HG03575 (cell line): Measurements from ENCODE around the gene TMIGD1.
"Not testable (repeated sequence)": the region's sequence is repeated elsewhere in the genome, so short reads cannot be mapped to it uniquely, and the experiment has no call there.

Experiments
- ATAC-seq: cut with Tn5 transposase; IDR thresholded peaks from one replicate; pipeline ENCODE4 v1.9.1; 2021; ENCODE audit not compliant: unreplicated experiment, insufficient number of reproducible peaks, low FRiP score; ENCODE audit errors: extremely low read depth

TMIGD1 gene

DNA sequence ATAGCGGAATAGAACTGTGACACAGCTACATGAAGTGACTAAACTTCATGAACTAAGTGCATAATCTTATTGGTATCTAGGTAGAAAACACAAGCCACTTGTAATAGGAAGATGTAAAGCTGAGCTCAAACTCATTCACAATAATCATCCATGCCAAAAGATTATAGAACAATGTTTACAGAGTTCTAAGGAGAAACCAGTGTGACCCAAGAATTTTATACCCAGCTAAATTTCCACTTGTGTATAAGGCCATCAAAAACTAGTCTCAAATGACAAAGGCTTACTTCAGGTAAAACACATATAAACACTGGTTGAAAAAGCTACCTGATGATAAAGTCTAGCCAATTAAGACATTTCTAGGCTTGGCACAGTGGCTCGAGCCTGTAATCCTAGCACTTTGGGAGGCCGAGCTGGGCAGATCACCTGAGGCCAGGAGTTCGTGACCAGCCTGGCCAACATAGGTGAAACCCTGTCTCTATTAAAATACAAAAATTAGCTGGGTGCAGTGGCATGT lies 28.0 kb upstream of the TMIGD1 start:
- ATAC-seq: no peak

DNA sequence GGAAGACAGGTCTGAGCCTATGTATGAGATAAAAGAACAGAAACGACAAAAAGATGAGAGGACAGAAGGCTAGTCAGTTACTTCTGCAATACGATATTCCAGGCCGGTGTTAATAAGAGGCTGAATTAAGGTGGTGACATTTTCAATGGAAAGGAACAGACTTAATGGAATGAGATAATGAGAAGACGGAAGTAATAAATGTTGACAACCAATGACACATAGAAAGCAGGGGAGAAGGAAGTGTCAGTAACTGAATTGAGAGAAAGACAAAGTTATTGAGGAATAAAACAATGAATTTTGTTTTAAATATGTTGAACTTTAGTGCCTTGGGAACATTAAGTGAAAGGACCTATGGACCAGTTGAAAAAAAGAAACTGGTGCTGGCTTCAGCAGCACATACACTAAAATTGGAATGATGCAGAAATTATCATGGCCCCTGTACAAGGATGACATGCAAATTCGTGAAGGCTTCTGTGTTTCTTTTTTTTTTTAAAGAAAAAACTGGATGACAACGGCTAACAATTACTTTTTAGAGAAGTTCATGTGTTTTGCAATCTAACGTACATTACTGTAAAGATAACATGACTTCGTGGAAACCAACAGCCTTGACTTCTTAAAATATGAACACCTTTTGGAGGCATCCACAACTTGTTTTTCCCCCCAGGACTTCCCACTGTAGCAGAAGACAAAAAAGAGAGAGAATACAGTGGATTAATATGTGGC lies 26.4 kb upstream of the TMIGD1 start:
- ATAC-seq: no peak

DNA sequence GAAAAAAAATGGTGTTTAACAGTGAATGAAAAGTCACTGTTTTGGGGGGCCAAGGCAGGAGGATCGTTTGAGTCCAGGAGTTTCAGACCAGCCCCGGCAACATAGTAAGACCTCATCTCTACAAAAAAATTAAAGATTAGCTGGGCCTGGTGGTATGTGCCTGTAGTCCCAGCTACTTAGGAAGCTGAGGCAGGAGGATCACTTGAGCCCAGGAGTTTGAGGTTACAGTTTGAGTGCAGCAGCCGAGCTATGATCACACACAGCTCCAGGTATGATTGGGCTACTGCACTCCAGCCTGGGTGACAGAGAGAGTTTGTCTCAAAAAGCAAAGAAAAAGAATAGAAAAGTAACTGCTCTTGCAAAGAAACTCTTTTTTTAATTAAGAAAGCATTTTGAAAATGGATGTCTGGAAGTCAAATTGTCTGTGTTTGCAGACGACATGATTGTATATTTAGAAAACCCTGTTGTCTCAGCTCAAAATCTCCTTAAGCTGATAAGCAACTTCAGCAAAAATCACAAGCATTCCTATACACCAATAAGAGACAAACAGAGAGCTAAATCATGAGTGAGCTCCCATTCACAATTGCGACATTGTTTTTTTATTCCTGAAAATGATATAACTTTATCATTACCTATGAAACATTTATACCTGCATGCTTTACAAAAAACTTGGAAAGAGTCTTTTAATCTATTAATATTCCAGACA lies 24.4 kb upstream of the TMIGD1 start:
- ATAC-seq: no peak

DNA sequence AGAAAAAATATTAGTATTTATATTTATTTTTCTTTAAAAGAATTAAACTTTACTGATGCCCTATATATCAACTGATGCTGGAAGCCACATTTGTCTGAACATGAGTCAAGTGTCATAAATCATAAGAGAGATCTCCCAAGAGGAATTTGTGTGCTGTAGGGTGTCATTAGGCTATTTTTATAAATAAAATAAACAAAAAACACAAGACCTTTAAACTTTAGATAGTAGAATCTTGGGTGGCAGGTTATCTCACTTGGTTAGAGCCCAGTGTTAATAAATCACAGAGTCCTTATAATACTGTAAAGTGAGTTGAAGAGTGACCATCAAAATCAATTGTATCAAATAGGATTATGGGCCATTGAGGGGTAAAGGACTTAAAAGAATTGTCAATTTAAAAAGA lies 23.6 kb upstream of the TMIGD1 start:
- no peak for ATAC-seq

DNA sequence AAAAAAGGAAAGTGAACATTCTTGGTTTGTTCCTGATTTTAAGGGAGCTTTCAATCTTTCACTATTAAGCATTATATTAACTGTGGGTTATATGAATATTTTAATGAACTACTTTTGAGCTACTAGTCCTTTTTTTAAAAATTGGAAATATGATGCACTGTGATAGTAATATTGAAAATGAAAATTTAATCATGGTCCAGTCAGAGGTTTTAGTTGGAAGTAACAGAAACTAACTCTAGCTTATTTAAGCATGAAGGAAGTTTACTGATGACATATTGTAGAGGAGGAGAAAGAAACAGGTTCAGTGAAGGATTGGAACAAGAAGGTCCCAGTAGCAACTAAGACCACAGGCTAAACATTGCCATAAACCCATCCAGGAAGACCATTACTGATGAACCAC lies 20.8 kb upstream of the TMIGD1 start:
- no peak for ATAC-seq

DNA sequence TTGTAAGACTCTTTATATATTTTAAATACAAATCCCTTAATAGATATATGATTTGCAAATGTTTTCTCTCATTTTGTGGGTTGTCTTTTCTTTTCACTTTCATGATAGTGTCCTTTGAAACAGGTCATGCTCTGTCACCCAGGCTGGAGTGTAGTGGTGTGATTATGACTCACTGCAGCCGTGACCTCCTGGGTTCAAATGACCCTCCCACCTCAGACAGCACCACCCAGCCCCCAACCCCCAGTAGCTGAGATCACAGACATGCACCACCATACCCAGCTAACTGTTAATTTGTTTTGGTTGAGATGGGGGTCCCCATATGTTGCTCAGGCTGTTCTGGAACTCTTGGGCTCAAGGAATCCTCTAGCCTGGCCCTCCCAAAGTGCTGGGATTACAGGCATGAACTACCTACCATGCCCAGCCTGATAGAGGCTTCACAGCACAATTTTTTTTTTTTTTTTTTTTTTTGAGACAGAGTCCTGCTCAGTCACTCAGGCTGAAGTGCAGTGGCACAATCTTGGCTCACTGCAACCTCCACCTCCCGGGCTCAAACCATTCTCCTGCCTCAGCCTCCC lies 18.5 kb upstream of the TMIGD1 start:
- no peak for ATAC-seq

DNA sequence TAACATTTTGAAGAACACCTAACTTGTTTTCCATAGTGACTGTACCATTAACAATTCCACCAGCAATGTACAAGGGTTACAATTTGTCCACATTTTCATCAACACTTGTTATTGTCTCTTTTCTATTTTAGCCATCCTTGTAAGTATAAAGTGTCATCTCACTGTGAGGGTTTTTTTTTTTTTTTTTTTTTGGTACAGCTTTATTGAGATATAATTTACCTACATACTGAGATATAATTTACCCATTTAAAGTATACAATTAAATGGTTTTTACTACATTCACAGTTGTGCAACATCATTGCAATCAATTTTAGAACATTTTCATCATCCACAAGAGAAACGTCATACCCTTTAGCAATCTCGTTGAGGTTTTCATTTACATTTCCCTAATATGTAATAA lies 17.9 kb upstream of the TMIGD1 start:
- no peak for ATAC-seq

DNA sequence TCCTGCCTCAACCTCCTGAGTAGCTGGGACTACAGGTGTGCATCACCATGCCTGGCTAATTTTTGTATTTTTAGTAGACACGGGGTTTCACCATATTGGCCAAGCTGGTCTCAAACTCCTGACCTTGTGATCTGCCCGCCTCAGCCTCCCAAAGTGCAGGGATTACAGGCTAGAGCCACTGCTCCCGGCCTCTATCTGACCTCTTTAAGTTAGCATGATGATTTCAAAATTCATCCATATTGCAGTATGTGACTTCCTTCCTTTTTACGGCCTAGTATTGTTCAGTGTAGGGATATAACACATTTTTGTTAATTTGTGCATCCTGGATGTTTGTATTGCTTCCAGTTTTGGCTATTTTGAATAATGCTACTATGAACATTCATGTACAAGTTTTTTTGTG lies 17.4 kb upstream of the TMIGD1 start:
- ATAC-seq: not testable (repeated sequence)

DNA sequence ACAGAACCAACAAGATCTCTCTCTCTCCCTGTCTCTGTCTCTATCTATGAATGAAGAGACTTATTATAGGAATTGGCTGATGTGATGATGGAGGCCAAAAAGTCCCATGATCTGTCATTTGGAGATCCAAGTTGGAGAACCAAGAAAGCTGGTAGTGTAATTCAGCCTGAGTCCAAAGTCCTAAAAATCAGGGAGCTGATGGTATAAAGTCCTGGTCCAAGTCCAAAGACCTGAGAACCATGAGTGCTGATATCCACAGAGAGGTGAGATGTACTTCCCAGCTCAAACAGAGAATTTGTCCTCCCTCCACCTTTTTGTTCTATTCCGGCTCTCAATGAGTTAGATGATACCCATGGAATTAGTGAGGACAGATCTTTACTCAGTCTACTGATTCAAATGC lies 15.4 kb upstream of the TMIGD1 start:
- ATAC-seq: no peak

DNA sequence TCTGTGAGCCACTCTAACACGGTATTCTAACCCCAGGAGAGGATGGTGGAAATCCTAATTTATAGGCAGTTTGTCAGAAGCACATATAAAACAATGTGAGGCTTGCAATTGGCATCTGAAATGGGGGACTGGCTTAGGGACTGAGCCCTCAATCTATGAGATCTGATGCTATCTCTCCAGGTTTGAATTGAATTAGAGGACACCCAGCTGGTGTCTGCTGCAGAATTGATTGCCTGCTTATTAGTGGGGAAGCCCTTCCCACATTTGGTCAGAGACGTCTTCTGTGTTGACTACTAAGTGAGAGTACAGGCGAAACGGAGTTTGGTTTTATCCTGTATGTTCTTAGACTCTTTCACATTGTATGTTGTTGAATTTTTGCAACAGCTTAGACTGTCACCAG lies 13.6 kb upstream of the TMIGD1 start:
- no peak for ATAC-seq

DNA sequence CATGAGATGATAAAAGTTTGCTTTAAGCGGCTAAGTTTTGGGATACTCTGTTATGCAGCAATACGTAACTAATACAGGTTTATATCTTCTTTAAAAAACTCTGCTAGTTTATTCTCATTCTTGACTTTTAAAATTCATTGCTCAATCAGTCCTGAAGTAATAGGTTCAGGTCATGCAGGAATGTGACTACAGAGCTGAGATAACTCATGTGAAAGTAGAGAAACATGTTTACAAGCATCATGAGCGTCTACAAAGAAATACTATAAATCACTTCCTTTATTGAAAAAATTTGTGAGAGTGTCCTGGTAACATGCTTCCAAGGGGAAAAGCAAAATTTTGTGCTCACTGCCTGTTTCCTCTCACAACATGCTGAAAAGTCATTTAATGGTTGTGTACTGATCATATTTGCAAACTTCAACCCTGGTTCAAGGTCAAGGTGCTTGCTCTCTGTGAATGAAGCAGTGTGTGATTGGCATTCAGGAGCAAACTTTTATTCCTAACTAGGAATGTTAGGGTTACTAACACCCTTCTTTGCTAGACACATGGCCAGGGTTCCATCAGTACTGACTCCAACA lies 12.5 kb upstream of the TMIGD1 start:
- no peak for ATAC-seq

DNA sequence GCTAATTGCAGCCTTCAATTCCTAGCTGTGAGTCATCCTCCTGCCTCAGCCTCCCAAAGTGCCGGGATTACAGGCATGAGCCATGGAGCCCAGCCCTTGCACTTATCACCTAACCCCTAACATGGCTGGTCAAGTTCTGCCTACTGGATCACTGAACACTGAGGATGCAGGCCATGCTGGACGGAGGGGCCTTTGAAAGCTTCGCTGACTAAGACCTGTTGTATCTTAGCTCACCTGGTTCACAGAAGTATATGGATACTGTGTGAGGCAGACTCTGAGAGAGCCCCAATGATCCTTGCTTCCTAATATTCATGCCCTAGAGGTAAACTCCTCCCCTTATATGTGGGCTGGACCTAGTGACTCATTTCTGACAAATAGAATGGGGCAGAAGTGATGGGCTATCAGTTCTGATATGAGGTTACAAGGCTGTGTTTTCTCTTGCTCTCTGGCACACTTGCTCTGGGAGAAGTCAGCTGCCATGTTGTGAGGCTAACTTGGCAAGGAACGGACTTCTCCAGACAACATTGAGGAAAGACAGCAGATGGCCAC lies 11.7 kb upstream of the TMIGD1 start:
- ATAC-seq: no peak

DNA sequence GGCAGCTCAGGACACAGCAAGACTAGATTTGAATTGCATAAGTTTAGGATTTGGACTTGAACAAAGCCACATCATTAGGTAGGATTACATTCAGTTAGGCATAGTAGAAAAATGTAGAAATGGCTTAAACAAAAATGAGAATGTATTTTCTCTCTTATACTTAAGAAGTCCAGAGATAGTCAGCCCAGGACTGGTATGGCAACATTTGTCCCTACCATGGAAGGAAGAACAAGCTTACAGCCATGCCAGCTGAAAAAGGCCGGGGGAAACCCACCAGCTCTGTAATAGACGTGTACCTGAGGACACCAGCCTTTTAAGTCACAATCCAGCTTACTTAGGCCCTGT lies 11.2 kb upstream of the TMIGD1 start:
- no peak for ATAC-seq

DNA sequence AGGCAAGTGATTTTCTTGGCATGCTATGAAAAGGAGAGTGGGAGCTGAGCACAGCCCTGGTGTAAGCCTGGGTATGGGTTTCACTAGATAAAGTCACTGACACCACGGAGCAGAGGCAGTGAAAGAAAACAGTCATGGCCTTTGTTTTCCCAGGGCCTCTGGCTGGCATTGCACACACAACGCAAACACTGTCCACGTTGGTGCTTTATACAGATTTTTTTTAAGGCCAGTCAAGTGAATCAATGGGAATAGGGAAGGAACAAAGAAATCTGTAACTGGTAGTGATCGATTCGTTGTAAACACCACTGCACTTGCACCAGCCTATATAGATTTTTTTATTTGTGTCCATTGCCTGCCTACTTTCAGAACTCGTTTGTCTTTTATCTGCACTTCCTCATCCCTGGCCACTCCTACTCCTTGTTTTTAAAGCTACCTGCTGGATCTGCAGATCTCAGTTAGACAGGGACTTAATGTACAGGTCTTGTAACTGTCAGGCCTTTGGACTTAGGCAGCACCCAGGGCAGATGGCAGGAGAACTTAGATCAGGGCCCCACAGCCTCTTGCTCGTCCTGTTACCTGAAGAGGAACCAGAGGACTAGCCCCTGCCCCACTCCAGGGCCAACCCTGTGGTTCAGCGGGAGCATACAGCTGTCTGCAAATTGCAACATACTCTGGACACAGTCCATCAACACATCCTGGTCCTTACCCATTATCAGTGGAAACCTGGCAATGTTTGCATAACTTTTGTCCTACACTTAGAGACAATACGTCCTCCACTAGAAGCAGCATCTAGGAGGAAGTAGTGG lies 10.6 kb upstream of the TMIGD1 start:
- ATAC-seq: no peak

DNA sequence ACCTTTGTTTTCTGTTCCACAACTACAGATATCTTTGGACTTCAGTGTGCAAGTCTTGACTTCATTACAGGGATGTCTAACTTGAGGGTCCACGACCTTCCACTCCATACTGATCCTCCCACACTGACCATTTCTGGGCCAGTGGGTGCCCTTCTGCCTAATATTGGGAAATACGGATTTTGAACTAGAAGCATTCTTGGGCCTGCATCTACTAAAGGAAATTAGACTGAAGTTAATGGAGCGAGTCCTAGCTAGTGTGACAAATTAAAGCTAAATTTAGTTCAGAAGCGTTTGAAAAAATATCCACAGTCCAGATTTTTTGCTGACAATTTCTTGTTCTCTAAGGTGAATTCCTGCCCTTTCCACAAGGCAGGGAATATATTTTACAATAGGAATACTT lies 9.9 kb upstream of the TMIGD1 start:
- no peak for ATAC-seq

DNA sequence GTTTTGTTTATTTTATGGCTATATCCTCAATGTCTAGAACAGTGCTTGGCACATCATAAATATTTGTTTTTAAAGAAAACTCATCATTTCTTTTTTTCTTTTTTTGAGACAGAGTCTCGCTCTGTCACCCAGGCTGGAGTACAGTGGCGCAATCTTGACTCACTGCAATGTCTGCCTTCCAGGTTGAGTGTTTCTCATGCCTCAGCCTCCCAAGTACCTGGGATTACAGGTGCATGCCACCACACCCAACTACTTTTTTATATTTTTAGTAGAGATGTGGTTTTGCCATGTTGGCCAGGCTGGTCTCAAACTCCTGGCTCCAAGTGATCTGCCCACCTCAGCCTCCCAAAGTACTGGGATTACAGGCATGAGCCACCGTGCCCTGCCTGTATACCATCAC lies 9.4 kb upstream of the TMIGD1 start:
- ATAC-seq: not testable (repeated sequence)

DNA sequence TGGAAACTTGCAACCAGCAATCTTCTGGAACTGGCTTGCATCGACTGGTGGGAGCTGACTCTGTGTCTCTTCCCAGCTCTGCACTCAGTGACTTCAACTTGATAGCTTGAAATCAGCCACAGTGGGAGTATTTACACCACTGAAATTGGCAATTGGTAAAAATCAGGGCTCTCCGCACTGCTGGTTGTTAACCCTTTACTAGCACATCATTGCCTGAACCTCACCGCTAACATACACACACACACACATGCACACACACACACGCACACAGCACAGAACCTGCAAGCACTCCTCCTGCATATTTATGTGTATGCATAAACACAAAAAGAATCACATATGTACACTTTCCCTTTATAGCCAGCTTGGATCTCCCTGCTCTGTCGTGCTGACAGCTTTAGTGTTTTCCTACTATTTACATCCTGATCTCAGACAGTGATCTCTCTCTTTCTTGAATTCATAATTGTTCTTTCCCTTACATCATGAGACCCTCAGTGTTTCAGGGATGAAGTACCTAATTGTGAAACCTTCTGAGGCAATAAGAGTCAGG lies 7.9 kb upstream of the TMIGD1 start:
- ATAC-seq: no peak

DNA sequence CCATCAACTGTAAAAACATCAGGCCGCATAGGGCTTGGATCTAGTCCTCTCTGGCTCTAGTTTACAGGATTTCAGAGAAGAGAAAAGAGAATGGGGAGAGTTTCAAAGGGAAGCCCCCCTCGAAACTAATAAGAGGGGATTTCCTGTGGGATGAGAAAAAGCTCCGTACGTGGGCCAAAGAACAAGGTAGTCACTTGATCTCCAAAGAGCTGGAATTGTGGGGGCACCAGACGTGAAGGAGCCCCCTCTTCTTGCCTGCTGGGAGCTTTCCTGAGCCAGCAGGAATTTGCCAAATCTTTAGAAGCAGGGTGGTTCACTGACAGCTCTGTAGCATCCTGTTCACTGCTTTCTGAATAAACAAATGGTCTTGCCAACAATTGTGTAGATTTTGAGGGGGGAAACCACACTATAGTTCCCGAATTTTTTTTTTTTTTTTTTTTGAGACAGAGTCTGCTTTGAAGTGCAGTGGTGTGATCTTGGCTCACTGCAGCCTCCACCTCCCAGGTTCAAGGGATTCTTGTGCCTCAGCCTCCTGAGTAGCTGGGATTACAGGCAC lies 7.0 kb upstream of the TMIGD1 start:
- ATAC-seq: no peak
